ENCODE data around the gene ACSL5.
"Not testable (repeated sequence)": the region's sequence is repeated elsewhere in the genome, so short reads cannot be mapped to it uniquely, and the experiment has no call there.

Gene ACSL5

GRCh38 chr10:112464074-112464473 lies 90.2 kb downstream of the ACSL5 start:
- not testable (repeated sequence) for DNase-seq (ENCODE audit: low spot score)

- no peak for DNase-seq (ENCODE audit: low spot score)
These were observed 91.5 kb downstream of the ACSL5 start for GRCh38 chr10:112465299-112465883.

GRCh38 chr10:112466802-112467201 lies 92.9 kb downstream of the ACSL5 start:
- DNase-seq (ENCODE audit: low spot score) = no peak

- no peak for DNase-seq (ENCODE audit: low spot score)
These were observed 93.7 kb downstream of the ACSL5 start for GRCh38 chr10:112467541-112468075.

- peak; percentile 59 for DNase-seq (ENCODE audit: low spot score)
These were observed 98.1 kb downstream of the ACSL5 start for GRCh38 chr10:112471878-112472487.

- no peak for DNase-seq (ENCODE audit: low spot score)
These were observed 101.8 kb downstream of the ACSL5 start for GRCh38 chr10:112475575-112476218.

Measured in hematopoietic multipotent progenitor cell treated with erythropoietin and hydrocortisone succinate and interleukin-3 and kit ligand, for 17 days (in vitro differentiated cells).